ENCODE data around the gene SMIM28.

DNA sequence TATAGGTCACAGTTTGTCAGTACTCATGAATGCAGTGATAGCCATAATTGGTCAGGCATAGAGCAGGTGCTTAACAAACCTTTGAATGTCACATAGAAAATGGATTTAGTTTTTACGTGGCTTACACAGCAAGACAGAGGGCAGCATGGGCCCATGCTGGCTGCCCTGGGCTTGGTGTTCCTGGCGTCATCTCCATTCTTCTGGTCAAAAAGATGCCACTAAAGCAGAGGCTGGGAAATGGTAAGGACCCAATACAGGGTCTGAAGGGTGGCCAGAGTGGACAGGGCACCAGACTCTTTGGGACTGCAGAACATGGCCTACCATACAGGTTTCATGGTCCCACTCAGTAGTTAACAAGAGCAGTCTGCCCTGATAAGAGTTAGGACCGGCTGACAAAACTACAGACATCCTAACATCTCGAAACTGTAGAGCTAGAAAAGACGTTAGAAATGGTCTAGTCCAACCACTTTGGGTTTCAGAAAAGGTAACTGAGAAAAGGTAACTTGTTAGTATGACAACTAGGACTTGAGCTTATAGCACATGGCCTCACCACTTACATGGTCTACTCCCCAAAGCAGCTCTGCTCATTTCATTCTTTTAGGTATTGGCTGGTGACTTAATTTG is 48.9 kb downstream of the SMIM28 start:
- no peak for TF ChIP-seq EZH2 (IDR thresholded peaks at IDR 0.05; ENCODE audit: borderline replicate concordance, insufficient read depth, low read length, poor library complexity, severe bottlenecking)
- TF ChIP-seq TAF1 (IDR thresholded peaks at IDR 0.05; ENCODE audit: low read depth): no peak
- TF ChIP-seq POLR2AphosphoS5 (IDR thresholded peaks at IDR 0.05): no peak
- TF ChIP-seq, protein P1, sequence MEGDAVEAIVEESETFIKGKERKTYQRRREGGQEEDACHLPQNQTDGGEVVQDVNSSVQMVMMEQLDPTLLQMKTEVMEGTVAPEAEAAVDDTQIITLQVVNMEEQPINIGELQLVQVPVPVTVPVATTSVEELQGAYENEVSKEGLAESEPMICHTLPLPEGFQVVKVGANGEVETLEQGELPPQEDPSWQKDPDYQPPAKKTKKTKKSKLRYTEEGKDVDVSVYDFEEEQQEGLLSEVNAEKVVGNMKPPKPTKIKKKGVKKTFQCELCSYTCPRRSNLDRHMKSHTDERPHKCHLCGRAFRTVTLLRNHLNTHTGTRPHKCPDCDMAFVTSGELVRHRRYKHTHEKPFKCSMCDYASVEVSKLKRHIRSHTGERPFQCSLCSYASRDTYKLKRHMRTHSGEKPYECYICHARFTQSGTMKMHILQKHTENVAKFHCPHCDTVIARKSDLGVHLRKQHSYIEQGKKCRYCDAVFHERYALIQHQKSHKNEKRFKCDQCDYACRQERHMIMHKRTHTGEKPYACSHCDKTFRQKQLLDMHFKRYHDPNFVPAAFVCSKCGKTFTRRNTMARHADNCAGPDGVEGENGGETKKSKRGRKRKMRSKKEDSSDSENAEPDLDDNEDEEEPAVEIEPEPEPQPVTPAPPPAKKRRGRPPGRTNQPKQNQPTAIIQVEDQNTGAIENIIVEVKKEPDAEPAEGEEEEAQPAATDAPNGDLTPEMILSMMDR (IDR thresholded peaks at IDR 0.05; ENCODE audit: poor library complexity, severe bottlenecking): no peak
